ENCODE results near the gene PLXNB2.

PLXNB2 gene

DNA sequence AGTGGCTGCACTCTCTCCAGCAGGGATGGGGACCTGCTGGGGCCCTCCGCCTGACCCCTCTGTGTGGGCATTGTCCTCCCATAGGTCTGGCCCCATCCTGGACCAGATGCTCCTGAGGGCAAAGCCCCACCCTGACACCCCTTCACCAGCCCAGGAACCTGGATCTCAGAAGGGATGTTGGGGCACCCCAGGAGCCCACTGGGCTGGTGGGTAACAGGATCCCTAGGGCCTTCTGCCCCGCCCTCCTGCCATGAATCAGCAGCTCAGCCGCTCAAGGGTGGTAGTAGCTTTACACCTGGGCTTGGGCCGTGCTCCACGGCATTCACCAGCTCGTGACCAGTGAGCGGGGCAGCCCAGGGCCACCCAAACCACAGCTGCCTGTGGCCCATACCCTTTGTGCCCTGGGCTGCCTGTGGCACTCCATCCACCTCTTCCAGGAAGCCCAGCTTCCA lies 45.0 kb downstream of the PLXNB2 start:
- TF ChIP-seq ARNTL (CRISPR knock-in tag; IDR thresholded peaks at IDR 0.05; ENCODE audit: borderline replicate concordance, low read depth), result no peak
- no peak for TF ChIP-seq RARB (CRISPR knock-in tag; IDR thresholded peaks at IDR 0.05)
- no peak for TF ChIP-seq ZNF8 (CRISPR knock-in tag; IDR thresholded peaks at IDR 0.05)
- no peak for TF ChIP-seq ISL1 (CRISPR knock-in tag; IDR thresholded peaks at IDR 0.05)
- TF ChIP-seq, protein P1, sequence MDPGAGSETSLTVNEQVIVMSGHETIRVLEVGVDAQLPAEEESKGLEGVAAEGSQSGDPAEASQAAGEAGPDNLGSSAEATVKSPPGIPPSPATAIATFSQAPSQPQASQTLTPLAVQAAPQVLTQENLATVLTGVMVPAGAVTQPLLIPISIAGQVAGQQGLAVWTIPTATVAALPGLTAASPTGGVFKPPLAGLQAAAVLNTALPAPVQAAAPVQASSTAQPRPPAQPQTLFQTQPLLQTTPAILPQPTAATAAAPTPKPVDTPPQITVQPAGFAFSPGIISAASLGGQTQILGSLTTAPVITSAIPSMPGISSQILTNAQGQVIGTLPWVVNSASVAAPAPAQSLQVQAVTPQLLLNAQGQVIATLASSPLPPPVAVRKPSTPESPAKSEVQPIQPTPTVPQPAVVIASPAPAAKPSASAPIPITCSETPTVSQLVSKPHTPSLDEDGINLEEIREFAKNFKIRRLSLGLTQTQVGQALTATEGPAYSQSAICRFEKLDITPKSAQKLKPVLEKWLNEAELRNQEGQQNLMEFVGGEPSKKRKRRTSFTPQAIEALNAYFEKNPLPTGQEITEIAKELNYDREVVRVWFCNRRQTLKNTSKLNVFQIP (CRISPR knock-in tag; IDR thresholded peaks at IDR 0.05; ENCODE audit: borderline replicate concordance, low read depth), result no peak
- no peak for TF ChIP-seq ZC3H10 (CRISPR knock-in tag; IDR thresholded peaks at IDR 0.05)
- no peak for TF ChIP-seq GLIS3 (CRISPR knock-in tag; IDR thresholded peaks at IDR 0.05)
- TF ChIP-seq ZNF70 (CRISPR knock-in tag; IDR thresholded peaks at IDR 0.05), result no peak
- TF ChIP-seq BACH2 (CRISPR knock-in tag; IDR thresholded peaks at IDR 0.05; ENCODE audit: borderline replicate concordance), result no peak
- TF ChIP-seq ZFP3 (CRISPR knock-in tag; IDR thresholded peaks at IDR 0.05), result no peak
- TF ChIP-seq TOX (CRISPR knock-in tag; IDR thresholded peaks at IDR 0.05; ENCODE audit: borderline replicate concordance), result no peak
- TF ChIP-seq, protein P2, sequence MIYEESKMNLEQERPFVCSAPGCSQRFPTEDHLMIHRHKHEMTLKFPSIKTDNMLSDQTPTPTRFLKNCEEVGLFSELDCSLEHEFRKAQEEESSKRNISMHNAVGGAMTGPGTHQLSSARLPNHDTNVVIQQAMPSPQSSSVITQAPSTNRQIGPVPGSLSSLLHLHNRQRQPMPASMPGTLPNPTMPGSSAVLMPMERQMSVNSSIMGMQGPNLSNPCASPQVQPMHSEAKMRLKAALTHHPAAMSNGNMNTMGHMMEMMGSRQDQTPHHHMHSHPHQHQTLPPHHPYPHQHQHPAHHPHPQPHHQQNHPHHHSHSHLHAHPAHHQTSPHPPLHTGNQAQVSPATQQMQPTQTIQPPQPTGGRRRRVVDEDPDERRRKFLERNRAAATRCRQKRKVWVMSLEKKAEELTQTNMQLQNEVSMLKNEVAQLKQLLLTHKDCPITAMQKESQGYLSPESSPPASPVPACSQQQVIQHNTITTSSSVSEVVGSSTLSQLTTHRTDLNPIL (CRISPR knock-in tag; IDR thresholded peaks at IDR 0.05; ENCODE audit: low read depth), result no peak
- TF ChIP-seq, protein P3, sequence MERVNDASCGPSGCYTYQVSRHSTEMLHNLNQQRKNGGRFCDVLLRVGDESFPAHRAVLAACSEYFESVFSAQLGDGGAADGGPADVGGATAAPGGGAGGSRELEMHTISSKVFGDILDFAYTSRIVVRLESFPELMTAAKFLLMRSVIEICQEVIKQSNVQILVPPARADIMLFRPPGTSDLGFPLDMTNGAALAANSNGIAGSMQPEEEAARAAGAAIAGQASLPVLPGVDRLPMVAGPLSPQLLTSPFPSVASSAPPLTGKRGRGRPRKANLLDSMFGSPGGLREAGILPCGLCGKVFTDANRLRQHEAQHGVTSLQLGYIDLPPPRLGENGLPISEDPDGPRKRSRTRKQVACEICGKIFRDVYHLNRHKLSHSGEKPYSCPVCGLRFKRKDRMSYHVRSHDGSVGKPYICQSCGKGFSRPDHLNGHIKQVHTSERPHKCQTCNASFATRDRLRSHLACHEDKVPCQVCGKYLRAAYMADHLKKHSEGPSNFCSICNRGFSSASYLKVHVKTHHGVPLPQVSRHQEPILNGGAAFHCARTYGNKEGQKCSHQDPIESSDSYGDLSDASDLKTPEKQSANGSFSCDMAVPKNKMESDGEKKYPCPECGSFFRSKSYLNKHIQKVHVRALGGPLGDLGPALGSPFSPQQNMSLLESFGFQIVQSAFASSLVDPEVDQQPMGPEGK (CRISPR knock-in tag; IDR thresholded peaks at IDR 0.05; ENCODE audit: borderline replicate concordance), result no peak
- TF ChIP-seq ESRRG (CRISPR knock-in tag; IDR thresholded peaks at IDR 0.05), result no peak
- TF ChIP-seq TCF4 (CRISPR knock-in tag; IDR thresholded peaks at IDR 0.05; ENCODE audit: borderline replicate concordance), result no peak
- no peak for TF ChIP-seq OSR1 (CRISPR knock-in tag; IDR thresholded peaks at IDR 0.05)
- peak; percentile 29 for ATAC-seq

DNA sequence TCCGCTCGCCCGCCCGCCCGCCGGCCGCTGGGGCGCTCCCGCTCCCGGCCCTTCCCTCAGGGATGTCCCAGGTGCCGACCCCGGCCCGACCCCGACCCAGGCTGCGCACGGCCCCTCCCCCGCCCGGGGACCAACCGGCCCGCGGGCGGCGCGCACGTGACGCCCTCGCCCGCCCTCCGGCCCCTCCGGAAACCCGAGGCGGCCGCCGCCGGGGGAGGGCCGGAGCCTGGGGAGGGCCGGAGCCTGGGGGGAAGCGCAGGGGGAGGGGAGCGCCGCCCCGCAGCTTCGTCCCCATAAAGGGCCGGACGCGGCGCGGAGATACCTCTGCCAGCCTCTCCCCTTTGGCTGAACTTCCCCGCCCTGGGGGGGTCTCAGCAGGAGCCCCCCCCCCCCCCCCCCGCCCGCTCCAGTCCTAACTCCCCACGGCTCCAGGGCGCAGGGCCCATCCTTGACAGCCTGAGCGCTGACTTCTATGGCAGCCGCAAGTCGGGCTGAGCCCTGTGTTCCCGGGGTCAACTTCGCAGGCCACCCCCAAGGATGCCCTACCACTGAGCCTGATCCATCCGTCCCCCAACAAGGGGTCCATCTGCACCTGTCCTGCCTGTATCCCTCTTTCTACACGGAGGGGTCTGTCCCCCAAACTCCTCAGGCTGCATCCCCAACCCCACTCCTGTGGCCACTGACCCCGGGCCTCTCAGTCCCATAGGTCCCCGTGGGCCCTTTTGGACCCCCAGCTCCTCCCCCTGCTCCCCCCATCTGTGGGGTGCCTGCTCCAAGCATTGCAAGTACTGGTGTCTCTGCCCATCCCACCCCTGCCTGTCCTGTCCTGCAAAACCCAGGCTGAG lies 45.6 kb downstream of the PLXNB2 start, which contains the start of gene MAPK12:
Gene MAPK12 (minus strand): TSS at position 69 of the 845 bp plus-strand sequence. CDS start 174 bp downstream, outside the sequence.
- peak; percentile 43 for ATAC-seq
- TF ChIP-seq SNAI2 (CRISPR knock-in tag; IDR thresholded peaks at IDR 0.05), result no peak
- TF ChIP-seq CSDC2 (CRISPR knock-in tag; IDR thresholded peaks at IDR 0.05), result no peak
- TF ChIP-seq, protein P3 (CRISPR knock-in tag; IDR thresholded peaks at IDR 0.05; ENCODE audit: borderline replicate concordance), result peak; percentile 97; the same call in 1 of the 2 replicates

DNA sequence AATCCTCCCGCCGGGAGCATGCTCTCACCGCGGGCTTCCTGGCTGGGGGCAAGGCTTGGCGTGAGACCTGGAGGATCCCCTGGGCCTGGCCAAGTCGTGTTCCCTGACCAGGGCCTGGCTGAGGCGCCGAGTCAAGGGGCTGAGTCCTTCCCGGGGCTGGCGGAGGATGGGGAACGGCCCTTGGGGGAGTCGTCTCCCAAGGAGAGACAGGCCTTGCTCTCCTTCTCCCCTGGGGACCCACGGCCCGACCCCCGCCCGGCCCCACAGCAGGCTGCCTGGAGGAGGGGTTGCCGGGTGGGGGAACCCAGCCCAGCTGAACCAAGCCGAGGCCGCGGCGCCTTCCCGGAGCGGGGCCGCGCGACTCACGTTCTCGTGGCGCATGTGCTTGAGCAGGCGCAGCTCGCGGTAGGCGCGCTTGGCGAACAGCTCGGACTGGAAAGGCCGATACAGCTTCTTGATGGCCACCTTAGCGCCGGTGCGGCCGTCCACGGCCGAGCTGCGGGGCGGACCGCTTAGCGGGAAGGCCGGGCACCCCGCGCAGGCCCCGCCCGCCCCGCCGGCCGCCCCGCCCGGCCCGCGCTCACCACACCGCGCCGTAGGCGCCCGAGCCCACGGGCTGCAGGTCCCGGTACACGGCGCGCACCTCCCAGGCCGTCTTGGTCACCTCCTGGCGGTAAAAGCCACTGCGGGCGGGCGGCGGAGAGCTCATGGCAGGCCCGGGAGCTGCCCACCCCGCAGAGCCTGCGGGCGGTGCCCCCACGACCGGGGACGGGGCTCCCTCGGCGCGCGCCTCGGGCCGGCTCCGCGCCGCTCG lies 46.4 kb downstream of the PLXNB2 start:
- ATAC-seq, result peak; percentile 68

DNA sequence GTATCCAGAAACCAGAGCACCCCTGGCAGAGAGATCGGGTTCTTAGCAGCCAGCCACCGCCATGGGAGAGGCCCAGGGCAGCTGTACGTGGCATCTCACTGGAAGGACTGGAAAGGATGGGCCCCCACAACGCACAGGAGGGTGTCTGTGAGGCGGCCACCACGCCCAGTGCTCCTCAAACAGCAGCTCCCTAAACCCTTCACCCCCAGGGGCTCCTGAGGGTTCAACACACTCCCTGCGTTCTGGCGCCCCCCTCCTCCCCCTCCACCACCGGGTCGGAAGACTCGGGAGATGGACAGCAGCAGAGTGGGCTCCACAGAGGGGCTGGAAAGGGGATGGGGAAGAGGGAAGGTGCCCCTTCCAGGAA lies 47.0 kb downstream of the PLXNB2 start:
- ATAC-seq, result peak; percentile 30
- no peak for TF ChIP-seq ZNF70 (CRISPR knock-in tag; IDR thresholded peaks at IDR 0.05)
- no peak for TF ChIP-seq TOX (CRISPR knock-in tag; IDR thresholded peaks at IDR 0.05; ENCODE audit: borderline replicate concordance)
- TF ChIP-seq, protein P2 (CRISPR knock-in tag; IDR thresholded peaks at IDR 0.05; ENCODE audit: low read depth), result no peak
- TF ChIP-seq ZNF8 (CRISPR knock-in tag; IDR thresholded peaks at IDR 0.05), result no peak
- TF ChIP-seq, protein P4, sequence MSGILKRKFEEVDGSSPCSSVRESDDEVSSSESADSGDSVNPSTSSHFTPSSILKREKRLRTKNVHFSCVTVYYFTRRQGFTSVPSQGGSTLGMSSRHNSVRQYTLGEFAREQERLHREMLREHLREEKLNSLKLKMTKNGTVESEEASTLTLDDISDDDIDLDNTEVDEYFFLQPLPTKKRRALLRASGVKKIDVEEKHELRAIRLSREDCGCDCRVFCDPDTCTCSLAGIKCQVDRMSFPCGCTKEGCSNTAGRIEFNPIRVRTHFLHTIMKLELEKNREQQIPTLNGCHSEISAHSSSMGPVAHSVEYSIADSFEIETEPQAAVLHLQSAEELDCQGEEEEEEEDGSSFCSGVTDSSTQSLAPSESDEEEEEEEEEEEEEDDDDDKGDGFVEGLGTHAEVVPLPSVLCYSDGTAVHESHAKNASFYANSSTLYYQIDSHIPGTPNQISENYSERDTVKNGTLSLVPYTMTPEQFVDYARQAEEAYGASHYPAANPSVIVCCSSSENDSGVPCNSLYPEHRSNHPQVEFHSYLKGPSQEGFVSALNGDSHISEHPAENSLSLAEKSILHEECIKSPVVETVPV (CRISPR knock-in tag; IDR thresholded peaks at IDR 0.05), result no peak
- no peak for TF ChIP-seq CSDC2 (CRISPR knock-in tag; IDR thresholded peaks at IDR 0.05)
- TF ChIP-seq OSR1 (CRISPR knock-in tag; IDR thresholded peaks at IDR 0.05), result no peak
- no peak for TF ChIP-seq TCF4 (CRISPR knock-in tag; IDR thresholded peaks at IDR 0.05; ENCODE audit: borderline replicate concordance)
- no peak for TF ChIP-seq ZC3H10 (CRISPR knock-in tag; IDR thresholded peaks at IDR 0.05)
- no peak for TF ChIP-seq BACH2 (CRISPR knock-in tag; IDR thresholded peaks at IDR 0.05; ENCODE audit: borderline replicate concordance)
- TF ChIP-seq ZNF565 (CRISPR knock-in tag; conservative IDR thresholded peaks at IDR 0.05; ENCODE audit: low read depth), result no peak
- TF ChIP-seq ZFP3 (CRISPR knock-in tag; IDR thresholded peaks at IDR 0.05), result no peak

More for the DNA sequence above, 46.4 kb downstream of the PLXNB2 start:
- TF ChIP-seq BACH2 (CRISPR knock-in tag; IDR thresholded peaks at IDR 0.05; ENCODE audit: borderline replicate concordance) (no peak), ZFP30 (CRISPR knock-in tag; IDR thresholded peaks at IDR 0.05) (no peak), PPARA (CRISPR knock-in tag; IDR thresholded peaks at IDR 0.05; ENCODE audit: borderline replicate concordance) (no peak)
